ENCODE results near the gene PLCL2. TPM values are rescaled to one million over a fixed set of nuclear protein-coding genes. Genes with fewer than 3 reads are reported as not detected.

The PLCL2 gene
- total RNA-seq, 3 donors from 2014 or later (not counting 1 experiment from before 2014, with no cell fraction given): 71.5 to 94.9 (median 84.7) TPM

GRCh38 chr3:16844222-16844621, 40.5 kb upstream of the PLCL2 start:
- Mint-ChIP-seq H3K27ac (peak overlapping the region; percentile 98 to 99), H3K4me1 (peaks cover 62% of the 10 kb centered on the region in 2 donors), H3K27me3 (ENCODE audit: low read depth in 2 of 2) (peaks cover 0 to 6% of the 10 kb centered on the region in 2 donors), H3K4me3 (peak overlapping the region; percentile 47), H3K9me3 (no peaks in the 10 kb centered on the region), H3K36me3 (no peaks in the 10 kb centered on the region)
- Histone ChIP-seq H3K27me3 (ENCODE audit: control insufficient read depth, insufficient read depth, low read length) (no peaks in the 10 kb centered on the region), H3K9me3 (ENCODE audit: control insufficient read depth, insufficient read depth, low read length) (no peaks in the 10 kb centered on the region), H3K27ac (ENCODE audit: low read length) (peak overlapping the region; percentile 83), H3K4me3 (ENCODE audit: low read length) (no peak overlapping the region), H3K36me3 (ENCODE audit: control insufficient read depth, insufficient read depth, low read length) (no peaks in the 10 kb centered on the region), H3K4me1 (ENCODE audit: control insufficient read depth, insufficient read depth, low read length) (peaks cover 52% of the 10 kb centered on the region)
- WGBS (ENCODE audit: insufficient coverage): 94% methylated on average over 2 of the region's 2 CpGs
- TF ChIP-seq CTCF (IDR thresholded peaks at IDR 0.05): no peak
- no peak for ATAC-seq
- DNase-seq: no peak
- intact Hi-C loops (cut with micrococcal nuclease): loop anchor here (5.0 to 10.0 kb wide), 5 partner anchors 57 to 559 kb away; partner anchors contain the start of gene RFTN1

GRCh38 chr3:16844791-16845190, 40.0 kb upstream of the PLCL2 start:
- Histone ChIP-seq H3K27ac (ENCODE audit: low read length) (peak overlapping the region; percentile 17), H3K9me3 (ENCODE audit: control insufficient read depth, insufficient read depth, low read length) (no peaks in the 10 kb centered on the region), H3K4me3 (ENCODE audit: low read length) (no peak overlapping the region), H3K36me3 (ENCODE audit: control insufficient read depth, insufficient read depth, low read length) (no peaks in the 10 kb centered on the region), H3K4me1 (ENCODE audit: control insufficient read depth, insufficient read depth, low read length) (peaks cover 54% of the 10 kb centered on the region), H3K27me3 (ENCODE audit: control insufficient read depth, insufficient read depth, low read length) (no peaks in the 10 kb centered on the region)
- Mint-ChIP-seq H3K27me3 (ENCODE audit: low read depth in 2 of 2) (peaks cover 0 to 6% of the 10 kb centered on the region in 2 donors), H3K4me1 (peaks cover 68% of the 10 kb centered on the region in 2 donors), H3K9me3 (no peaks in the 10 kb centered on the region), H3K36me3 (no peaks in the 10 kb centered on the region), H3K27ac (peak overlapping the region in 1 of 2 donors; percentile 72), H3K4me3 (no peak overlapping the region)
- DNase-seq: no peak
- ATAC-seq: no peak
- intact Hi-C loops (cut with micrococcal nuclease): loop anchor here (5.0 to 10.0 kb wide), 5 partner anchors 57 to 560 kb away; partner anchors contain the start of gene RFTN1
- no peak for TF ChIP-seq CTCF (IDR thresholded peaks at IDR 0.05)
- WGBS (ENCODE audit: insufficient coverage): 95% methylated on average over 1 of the region's 1 CpG

GRCh38 chr3:16846373-16847080, 38.2 kb upstream of the PLCL2 start:
- intact Hi-C loops (cut with micrococcal nuclease): loop anchor here (10.0 kb wide), 2 partner anchors 332 to 562 kb away; partner anchors contain the start of gene RFTN1
- Histone ChIP-seq H3K4me3 (ENCODE audit: low read length) (no peak overlapping the region), H3K36me3 (ENCODE audit: control insufficient read depth, insufficient read depth, low read length) (no peaks in the 10 kb centered on the region), H3K27ac (ENCODE audit: low read length) (no peak overlapping the region), H3K9me3 (ENCODE audit: control insufficient read depth, insufficient read depth, low read length) (no peaks in the 10 kb centered on the region), H3K27me3 (ENCODE audit: control insufficient read depth, insufficient read depth, low read length) (no peaks in the 10 kb centered on the region), H3K4me1 (ENCODE audit: control insufficient read depth, insufficient read depth, low read length) (peaks cover 50% of the 10 kb centered on the region)
- Mint-ChIP-seq H3K27me3 (ENCODE audit: low read depth in 2 of 2) (peaks cover 0 to 6% of the 10 kb centered on the region in 2 donors), H3K4me3 (no peak overlapping the region), H3K9me3 (no peaks in the 10 kb centered on the region), H3K4me1 (peaks cover 64 to 65% of the 10 kb centered on the region in 2 donors), H3K27ac (peak overlapping the region in 1 of 2 donors; percentile 61), H3K36me3 (no peaks in the 10 kb centered on the region)
- no peak for ATAC-seq
- no peak for TF ChIP-seq CTCF (IDR thresholded peaks at IDR 0.05)
- no peak for DNase-seq
- 80% methylated on average over 5 of the region's 5 CpGs for WGBS (ENCODE audit: insufficient coverage)
